ENCODE results near the gene SMAD1.

SMAD1 gene

GRCh38 chr4:145481164-145481941, at the start of gene SMAD1:
TSS of gene SMAD1 (plus strand) at chr4:145481853. CDS start at chr4:145514614, 32,761 bp downstream.
- peaks cover 5% of the 10 kb centered on the region; the same call in 1 of the 2 replicates for H3K27me3 ChIP-seq (ENCODE audit: control insufficient read depth, insufficient read depth, low read length)
- H3K27ac ChIP-seq (ENCODE audit: low read depth, low read length) = peak within 1 kb of the TSS; percentile 86
- H3K4me3 ChIP-seq (ENCODE audit: low read depth, low read length) = peak within 1 kb of the TSS; percentile 91
- H3K4me1 ChIP-seq (ENCODE audit: control insufficient read depth, insufficient read depth, low read length) = peaks cover 17% of the 10 kb centered on the region
- H3K9me3 ChIP-seq (ENCODE audit: control insufficient read depth, insufficient read depth, low read length) = no peaks in the 10 kb centered on the region
- no peaks in the 10 kb centered on the region for H3K36me3 ChIP-seq (ENCODE audit: control insufficient read depth, insufficient read depth, low read length)
- H3K9ac ChIP-seq (ENCODE audit: low read depth, low read length) = peak within 1 kb of the TSS; percentile 86

- no peak overlapping the region for H3K9ac ChIP-seq (ENCODE audit: low read depth, low read length)
Observed at GRCh38 chr4:145433684-145434083, 48.0 kb upstream of the SMAD1 start.

DNA sequence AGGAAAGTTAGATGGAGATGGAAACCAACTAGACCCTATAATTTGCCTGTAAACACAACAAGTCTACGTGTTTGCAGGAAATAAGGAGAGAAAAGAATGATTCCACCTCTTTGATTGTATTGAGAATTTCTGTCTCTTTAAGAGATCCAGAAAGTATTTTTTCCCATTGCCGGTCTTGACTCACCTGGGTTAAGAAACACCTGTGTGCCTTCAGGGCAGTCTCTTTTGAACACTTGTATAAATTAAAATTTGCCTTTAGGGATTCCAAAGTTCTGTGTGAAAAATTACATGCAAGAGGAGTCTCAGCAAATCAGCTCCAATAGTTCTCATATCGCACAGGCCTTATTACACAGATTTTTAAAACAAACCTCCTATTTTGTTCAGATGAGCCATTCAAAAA, 46.0 kb upstream of the SMAD1 start:
- Histone ChIP-seq H3K4me3 (ENCODE audit: low read depth, low read length) (no peak overlapping the region), H3K4me1 (ENCODE audit: control insufficient read depth, insufficient read depth, low read length) (0 out of 2 replicates have a peak, but pooled peaks cover 12% of the 10 kb centered on the region), H3K27ac (ENCODE audit: low read depth, low read length) (no peak overlapping the region), H3K36me3 (ENCODE audit: control insufficient read depth, insufficient read depth, low read length) (no peaks in the 10 kb centered on the region), H3K27me3 (ENCODE audit: control insufficient read depth, insufficient read depth, low read length) (no peaks in the 10 kb centered on the region), H3K9ac (ENCODE audit: low read depth, low read length) (no peak overlapping the region), H3K9me3 (ENCODE audit: control insufficient read depth, insufficient read depth, low read length) (no peaks in the 10 kb centered on the region)

More at GRCh38 chr4:145433684-145434083, 48.0 kb upstream of the SMAD1 start:
- Histone ChIP-seq H3K4me3 (ENCODE audit: low read depth, low read length) (no peak overlapping the region), H3K4me1 (ENCODE audit: control insufficient read depth, insufficient read depth, low read length) (peaks cover 12% of the 10 kb centered on the region; the same call in 1 of the 2 replicates), H3K27me3 (ENCODE audit: control insufficient read depth, insufficient read depth, low read length) (no peaks in the 10 kb centered on the region), H3K9me3 (ENCODE audit: control insufficient read depth, insufficient read depth, low read length) (no peaks in the 10 kb centered on the region), H3K27ac (ENCODE audit: low read depth, low read length) (no peak overlapping the region), H3K36me3 (ENCODE audit: control insufficient read depth, insufficient read depth, low read length) (no peaks in the 10 kb centered on the region)

DNA sequence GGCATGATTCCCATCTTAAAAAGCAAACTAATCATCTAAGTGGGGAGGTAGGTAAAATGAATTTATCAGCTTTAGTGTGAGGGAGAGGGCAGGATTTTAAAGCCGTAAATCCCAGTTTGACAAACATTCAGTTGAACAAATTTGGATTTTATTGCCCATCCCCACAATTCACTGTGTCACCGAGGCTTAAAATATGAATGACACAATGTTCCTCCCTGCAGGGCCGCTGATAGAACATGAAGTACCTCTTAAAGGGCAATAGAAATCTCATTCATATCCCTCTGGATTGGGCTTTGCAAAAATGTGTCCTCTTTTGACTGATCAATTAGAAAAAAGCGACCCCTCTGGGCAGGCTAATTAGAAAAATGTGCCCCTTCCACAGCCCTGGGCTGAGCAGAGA, 45.5 kb upstream of the SMAD1 start:
- H3K4me3 ChIP-seq (ENCODE audit: low read depth, low read length) = no peak overlapping the region
- H3K36me3 ChIP-seq (ENCODE audit: control insufficient read depth, insufficient read depth, low read length) = no peaks in the 10 kb centered on the region
- H3K9me3 ChIP-seq (ENCODE audit: control insufficient read depth, insufficient read depth, low read length) = no peaks in the 10 kb centered on the region
- 0 out of 2 replicates have a peak, but pooled peaks cover 12% of the 10 kb centered on the region for H3K4me1 ChIP-seq (ENCODE audit: control insufficient read depth, insufficient read depth, low read length)
- no peak overlapping the region for H3K27ac ChIP-seq (ENCODE audit: low read depth, low read length)
- H3K9ac ChIP-seq (ENCODE audit: low read depth, low read length) = no peak overlapping the region
- no peaks in the 10 kb centered on the region for H3K27me3 ChIP-seq (ENCODE audit: control insufficient read depth, insufficient read depth, low read length)

- H3K27me3 ChIP-seq (ENCODE audit: control insufficient read depth, insufficient read depth, low read length) = no peaks in the 10 kb centered on the region
- no peak overlapping the region for H3K27ac ChIP-seq (ENCODE audit: low read depth, low read length)
- H3K4me1 ChIP-seq (ENCODE audit: control insufficient read depth, insufficient read depth, low read length) = 0 out of 2 replicates have a peak, but pooled peaks cover 12% of the 10 kb centered on the region
- no peak overlapping the region for H3K9ac ChIP-seq (ENCODE audit: low read depth, low read length)
- H3K4me3 ChIP-seq (ENCODE audit: low read depth, low read length) = no peak overlapping the region
- H3K9me3 ChIP-seq (ENCODE audit: control insufficient read depth, insufficient read depth, low read length) = no peaks in the 10 kb centered on the region
- no peaks in the 10 kb centered on the region for H3K36me3 ChIP-seq (ENCODE audit: control insufficient read depth, insufficient read depth, low read length)
Observed at GRCh38 chr4:145436796-145437195, 44.9 kb upstream of the SMAD1 start.

GRCh38 chr4:145437466-145437865, 44.2 kb upstream of the SMAD1 start:
- H3K27me3 ChIP-seq (ENCODE audit: control insufficient read depth, insufficient read depth, low read length) = no peaks in the 10 kb centered on the region
- H3K9ac ChIP-seq (ENCODE audit: low read depth, low read length) = no peak overlapping the region
- 0 out of 2 replicates have a peak, but pooled peaks cover 12% of the 10 kb centered on the region for H3K4me1 ChIP-seq (ENCODE audit: control insufficient read depth, insufficient read depth, low read length)
- no peak overlapping the region for H3K27ac ChIP-seq (ENCODE audit: low read depth, low read length)
- H3K9me3 ChIP-seq (ENCODE audit: control insufficient read depth, insufficient read depth, low read length) = no peaks in the 10 kb centered on the region; the same call in 1 of the 2 replicates
- no peaks in the 10 kb centered on the region for H3K36me3 ChIP-seq (ENCODE audit: control insufficient read depth, insufficient read depth, low read length)
- no peak overlapping the region for H3K4me3 ChIP-seq (ENCODE audit: low read depth, low read length)

GRCh38 chr4:145438298-145438697, 43.4 kb upstream of the SMAD1 start:
- Histone ChIP-seq H3K4me1 (ENCODE audit: control insufficient read depth, insufficient read depth, low read length) (0 out of 2 replicates have a peak, but pooled peaks cover 12% of the 10 kb centered on the region), H3K27me3 (ENCODE audit: control insufficient read depth, insufficient read depth, low read length) (no peaks in the 10 kb centered on the region), H3K4me3 (ENCODE audit: low read depth, low read length) (no peak overlapping the region), H3K36me3 (ENCODE audit: control insufficient read depth, insufficient read depth, low read length) (no peaks in the 10 kb centered on the region), H3K27ac (ENCODE audit: low read depth, low read length) (no peak overlapping the region), H3K9me3 (ENCODE audit: control insufficient read depth, insufficient read depth, low read length) (no peaks in the 10 kb centered on the region; the same call in 1 of the 2 replicates), H3K9ac (ENCODE audit: low read depth, low read length) (no peak overlapping the region)

DNA sequence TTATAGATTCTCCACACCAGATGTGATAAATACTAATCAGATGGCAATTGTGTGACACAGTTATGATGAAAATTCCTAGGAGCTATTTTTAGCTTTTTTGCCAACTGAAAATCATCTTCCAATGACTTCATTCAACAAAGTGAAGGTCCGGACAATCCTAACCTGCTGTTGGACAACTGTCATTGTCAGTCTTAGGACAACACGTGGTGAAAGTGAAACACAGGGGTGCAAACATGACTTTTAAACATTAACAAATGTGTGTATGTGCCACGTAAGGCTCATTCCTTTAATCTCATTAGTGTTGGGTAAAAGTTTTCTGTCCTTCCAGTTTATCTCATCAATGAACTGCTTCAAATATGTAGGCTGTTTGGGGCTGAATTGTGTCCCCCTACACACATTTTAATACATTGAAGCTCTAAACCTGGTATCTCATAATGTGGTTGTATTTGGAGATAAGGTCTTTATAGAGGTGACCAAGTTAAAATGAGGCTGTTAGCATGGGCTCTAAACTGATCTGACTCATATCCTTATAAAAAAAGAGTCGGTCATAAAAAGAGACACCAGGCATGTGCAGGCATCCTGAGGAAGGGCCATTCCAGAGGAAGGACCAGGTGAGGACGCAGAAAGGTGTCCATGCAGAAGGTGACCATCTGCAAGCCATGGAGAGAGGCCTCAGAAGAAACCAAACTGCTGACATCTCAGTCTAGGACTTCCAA, 41.2 kb upstream of the SMAD1 start:
- H3K9me3 ChIP-seq (ENCODE audit: control insufficient read depth, insufficient read depth, low read length) = no peaks in the 10 kb centered on the region; the same call in 1 of the 2 replicates
- no peaks in the 10 kb centered on the region for H3K36me3 ChIP-seq (ENCODE audit: control insufficient read depth, insufficient read depth, low read length)
- H3K4me3 ChIP-seq (ENCODE audit: low read depth, low read length) = no peak overlapping the region
- no peaks in the 10 kb centered on the region for H3K27me3 ChIP-seq (ENCODE audit: control insufficient read depth, insufficient read depth, low read length)
- H3K4me1 ChIP-seq (ENCODE audit: control insufficient read depth, insufficient read depth, low read length) = 0 out of 2 replicates have a peak, but pooled peaks cover 12% of the 10 kb centered on the region
- H3K9ac ChIP-seq (ENCODE audit: low read depth, low read length) = no peak overlapping the region
- no peak overlapping the region for H3K27ac ChIP-seq (ENCODE audit: low read depth, low read length)

DNA sequence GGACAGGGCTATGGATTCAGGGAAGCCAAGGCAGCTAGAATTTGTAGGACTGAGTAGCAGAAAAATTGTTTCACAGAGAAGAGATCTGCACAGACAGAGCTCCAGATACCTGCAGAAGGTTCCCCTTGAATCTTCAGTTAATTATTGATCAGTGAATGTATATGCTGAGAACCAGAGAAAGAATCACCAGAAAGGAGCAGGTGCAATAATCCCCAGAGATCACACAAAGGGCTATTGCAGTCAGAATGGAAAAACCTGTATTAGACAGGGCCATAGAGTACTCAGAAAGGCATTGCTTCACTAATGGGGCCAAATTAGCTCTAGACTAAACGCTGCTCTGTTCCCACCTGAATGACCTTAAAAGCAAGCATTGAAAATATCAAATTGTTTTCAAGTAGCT, 35.5 kb upstream of the SMAD1 start:
- no peak overlapping the region for H3K27ac ChIP-seq (ENCODE audit: low read depth, low read length)
- no peak overlapping the region for H3K9ac ChIP-seq (ENCODE audit: low read depth, low read length)
- no peaks in the 10 kb centered on the region for H3K36me3 ChIP-seq (ENCODE audit: control insufficient read depth, insufficient read depth, low read length)
- H3K4me1 ChIP-seq (ENCODE audit: control insufficient read depth, insufficient read depth, low read length) = no peaks in the 10 kb centered on the region
- no peaks in the 10 kb centered on the region for H3K27me3 ChIP-seq (ENCODE audit: control insufficient read depth, insufficient read depth, low read length)
- H3K9me3 ChIP-seq (ENCODE audit: control insufficient read depth, insufficient read depth, low read length) = no peaks in the 10 kb centered on the region; the same call in 1 of the 2 replicates
- H3K4me3 ChIP-seq (ENCODE audit: low read depth, low read length) = no peak overlapping the region

GRCh38 chr4:145451895-145452294, 29.8 kb upstream of the SMAD1 start:
- Histone ChIP-seq H3K4me1 (ENCODE audit: control insufficient read depth, insufficient read depth, low read length) (no peaks in the 10 kb centered on the region), H3K4me3 (ENCODE audit: low read depth, low read length) (no peak overlapping the region), H3K27ac (ENCODE audit: low read depth, low read length) (no peak overlapping the region), H3K9me3 (ENCODE audit: control insufficient read depth, insufficient read depth, low read length) (peaks cover 9% of the 10 kb centered on the region; the same call in 1 of the 2 replicates), H3K36me3 (ENCODE audit: control insufficient read depth, insufficient read depth, low read length) (no peaks in the 10 kb centered on the region), H3K9ac (ENCODE audit: low read depth, low read length) (no peak overlapping the region), H3K27me3 (ENCODE audit: control insufficient read depth, insufficient read depth, low read length) (no peaks in the 10 kb centered on the region)

Data from HUES48 (cell line).